ENCODE data around the gene BMPER. TPM values are rescaled to one million over a fixed set of nuclear protein-coding genes. Genes with fewer than 3 reads are reported as not detected.

BMPER gene
- total and polyA plus RNA-seq, 2 of the 8 experiments (the other 6 are each of a cell fraction or from before 2014, with no cell fraction given) = 0.33 to 0.69 TPM

- Histone ChIP-seq H3K79me1 (ENCODE audit: low read depth, low read length) (no peaks in the 10 kb centered on the region), H3K9me3 (ENCODE audit: insufficient read depth in 2 of 2, low read depth in 1 of 2, low read length in 1 of 2) (no peaks in the 10 kb centered on the region), H3K4me2 (ENCODE audit: insufficient read depth in 1 of 2, low read depth in 2 of 2, low read length in 2 of 2) (no peak overlapping the region), H3K23ac (ENCODE audit: insufficient read length) (no peak overlapping the region), H2BK15ac (ENCODE audit: low read length) (no peak overlapping the region), H2BK5ac (ENCODE audit: low read depth, low read length) (no peak overlapping the region), H3K4me3 (ENCODE audit: extremely low read depth in 1 of 4, insufficient read depth in 2 of 4, low read depth in 3 of 4, low read length in 4 of 4) (no peak overlapping the region), H3K27me3 (replicated peaks in 1 of 4; ENCODE audit: control insufficient read depth in 3 of 4, extremely low read depth in 1 of 4, insufficient read depth in 3 of 4, low read length in 3 of 4) (no peaks in the 10 kb centered on the region), H2AFZ (ENCODE audit: low read length) (no peak overlapping the region), H3K9ac (replicated peaks in 1 of 4; ENCODE audit: extremely low read depth in 1 of 4, low read depth in 3 of 4, low read length in 3 of 4) (no peak overlapping the region), H2BK20ac (ENCODE audit: low read length) (no peak overlapping the region), H3K27ac (ENCODE audit: low read depth, low read length) (no peak overlapping the region), H3K14ac (ENCODE audit: insufficient read length) (no peak overlapping the region), H3K56ac (replicated peaks; ENCODE audit: insufficient read length, low read depth, low read length) (no peak overlapping the region), H2AK5ac (ENCODE audit: low read depth, low read length) (no peak overlapping the region), H4K20me1 (replicated peaks in 1 of 2; ENCODE audit: control insufficient read depth in 1 of 2, insufficient read depth in 2 of 2, low read length in 2 of 2) (no peaks in the 10 kb centered on the region), H2BK120ac (replicated peaks; ENCODE audit: low read depth, low read length) (no peak overlapping the region), H3K4ac (replicated peaks; ENCODE audit: insufficient read length, low read depth, low read length) (no peak overlapping the region), H2BK12ac (ENCODE audit: low read depth, low read length) (no peak overlapping the region), H4K8ac (ENCODE audit: extremely low read depth, insufficient read depth, low read length) (no peak overlapping the region), H4K91ac (replicated peaks; ENCODE audit: insufficient read length, low read length) (no peak overlapping the region), H3K23me2 (ENCODE audit: low read depth, low read length) (no peaks in the 10 kb centered on the region), H4K5ac (ENCODE audit: insufficient read length, low read depth, low read length) (no peak overlapping the region), H3K4me1 (replicated peaks in 1 of 4; ENCODE audit: control insufficient read depth in 3 of 4, insufficient read depth in 4 of 4, low read length in 3 of 4) (peaks cover 4 to 23% (median 19%) of the 10 kb centered on the region in 4 experiments), H3K79me2 (ENCODE audit: control insufficient read depth in 1 of 2, insufficient read depth in 2 of 2, low read length in 2 of 2) (no peaks in the 10 kb centered on the region), H3K18ac (ENCODE audit: extremely low read depth, low read length) (no peak overlapping the region), H3K36me3 (ENCODE audit: control insufficient read depth in 2 of 4, insufficient read depth in 4 of 4, low read length in 3 of 4) (no peaks in the 10 kb centered on the region)
- 96% methylated on average over 4 of the region's 4 CpGs; no CpG with 5 or more reads in 1 of the 2 experiments for WGBS, 2 experiments (ENCODE audit: extremely low coverage in 1 of 2, insufficient coverage in 1 of 2, insufficient read length in 1 of 2, insufficient replicate concordance in 2 of 2, low coverage in 1 of 2, low lambda C conversion rate in 2 of 2, missing lambda C conversion rate in 1 of 2)
- ChIA-PET POLR2A (ENCODE audit: partially characterized antibody) (no interaction called here), CTCF (ENCODE audit: partially characterized antibody) (interaction anchor here (1.1 to 4.5 kb wide), 4 partner anchors 9 to 287 kb away, joined by 3 to 19 read pairs (median 5); no protein-coding TSS in a partner anchor)
- no peak for TF ChIP-seq HDAC2 (IDR thresholded peaks at IDR 0.05; ENCODE audit: borderline replicate concordance in 1 of 2, low read depth in 2 of 2, low read length in 2 of 2)
- no peak for TF ChIP-seq SRF (IDR thresholded peaks at IDR 0.05; ENCODE audit: low read depth, low read length)
- TF ChIP-seq CEBPB (IDR thresholded peaks at IDR 0.05; ENCODE audit: low read depth, low read length) = no peak
- no peak for TF ChIP-seq NRF1 (IDR thresholded peaks at IDR 0.05; ENCODE audit: low read depth, low read length)
- no peak for TF ChIP-seq GABPA (IDR thresholded peaks at IDR 0.05; ENCODE audit: borderline replicate concordance, insufficient read depth, low read length)
- no peak for TF ChIP-seq SIX5 (IDR thresholded peaks at IDR 0.05; ENCODE audit: low read depth, low read length)
- no peak for TF ChIP-seq USF2 (IDR thresholded peaks at IDR 0.05; ENCODE audit: low read length)
- TF ChIP-seq MAFK (IDR thresholded peaks at IDR 0.05; ENCODE audit: low read depth, low read length) = no peak
- DNase-seq (ENCODE audit: low read depth in 1 of 2, low spot score in 2 of 2) (no peak), FAIRE-seq (no peak)
Observed at GRCh38 chr7:34064519-34065158, 159.3 kb downstream of the BMPER start.

Measured in H1 (cell line).